Measurements from ENCODE around the gene GABBR2. TPM values are rescaled to one million over a fixed set of nuclear protein-coding genes. Genes with fewer than 3 reads are reported as not detected.

GABBR2 gene
- total and polyA plus RNA-seq, 12 donors: 0.17 to 9.0 (median 3.7) TPM

DNA sequence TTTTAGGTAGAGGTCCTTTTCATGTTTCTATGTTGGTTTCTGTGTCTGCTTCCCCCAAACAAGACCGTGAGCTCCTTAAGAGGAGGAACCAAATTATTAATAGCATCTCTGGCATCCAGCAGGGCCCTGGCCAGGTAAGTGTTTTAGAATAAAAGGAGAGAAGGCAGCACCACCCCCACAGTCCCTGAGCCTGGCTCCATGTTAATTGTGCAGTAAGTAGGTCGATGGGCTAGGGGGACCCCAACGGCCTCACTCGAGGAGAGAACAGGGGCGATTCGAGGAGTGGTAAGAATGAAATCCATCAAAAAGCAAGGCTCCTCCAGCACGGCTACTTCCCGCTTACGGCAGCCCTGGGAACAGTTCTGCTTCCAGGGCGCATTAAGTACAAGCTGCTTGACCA lies 67.0 kb downstream of the GABBR2 start:
- TF ChIP-seq, protein P1, sequence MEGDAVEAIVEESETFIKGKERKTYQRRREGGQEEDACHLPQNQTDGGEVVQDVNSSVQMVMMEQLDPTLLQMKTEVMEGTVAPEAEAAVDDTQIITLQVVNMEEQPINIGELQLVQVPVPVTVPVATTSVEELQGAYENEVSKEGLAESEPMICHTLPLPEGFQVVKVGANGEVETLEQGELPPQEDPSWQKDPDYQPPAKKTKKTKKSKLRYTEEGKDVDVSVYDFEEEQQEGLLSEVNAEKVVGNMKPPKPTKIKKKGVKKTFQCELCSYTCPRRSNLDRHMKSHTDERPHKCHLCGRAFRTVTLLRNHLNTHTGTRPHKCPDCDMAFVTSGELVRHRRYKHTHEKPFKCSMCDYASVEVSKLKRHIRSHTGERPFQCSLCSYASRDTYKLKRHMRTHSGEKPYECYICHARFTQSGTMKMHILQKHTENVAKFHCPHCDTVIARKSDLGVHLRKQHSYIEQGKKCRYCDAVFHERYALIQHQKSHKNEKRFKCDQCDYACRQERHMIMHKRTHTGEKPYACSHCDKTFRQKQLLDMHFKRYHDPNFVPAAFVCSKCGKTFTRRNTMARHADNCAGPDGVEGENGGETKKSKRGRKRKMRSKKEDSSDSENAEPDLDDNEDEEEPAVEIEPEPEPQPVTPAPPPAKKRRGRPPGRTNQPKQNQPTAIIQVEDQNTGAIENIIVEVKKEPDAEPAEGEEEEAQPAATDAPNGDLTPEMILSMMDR (IDR thresholded peaks at IDR 0.05): no peak
- no peak for TF ChIP-seq POLR2A (IDR thresholded peaks at IDR 0.05)
- Histone ChIP-seq H3K4me3 (no peak overlapping the region), H3K27me3 (no peaks in the 10 kb centered on the region), H3K4me1 (replicated peaks in 1 of 2) (no peaks in the 10 kb centered on the region), H3K27ac (no peak overlapping the region), H3K9me3 (replicated peaks in 1 of 3) (no peaks in the 10 kb centered on the region), H3K36me3 (replicated peaks in 1 of 2) (no peaks in the 10 kb centered on the region)
- intact Hi-C loops (cut with DNase I): no loop called here
- WGBS, 4 donors: 76 to 80% (median 78%) methylated on average over 10 of the region's 10 CpGs
- DNase-seq: no peak

GRCh38 chr9:98640394-98640793 lies 68.3 kb downstream of the GABBR2 start:
- no peaks in the 10 kb centered on the region for H3K4me1 ChIP-seq (replicated peaks in 1 of 2)
- no peak for DNase-seq
- H3K9me3 ChIP-seq (replicated peaks in 1 of 3): no peaks in the 10 kb centered on the region
- TF ChIP-seq, protein P1 (IDR thresholded peaks at IDR 0.05): no peak
- no peak for TF ChIP-seq POLR2A (IDR thresholded peaks at IDR 0.05)
- no peaks in the 10 kb centered on the region for H3K36me3 ChIP-seq (replicated peaks in 1 of 2)
- 88 to 100% (median 93%) methylated on average over 3 of the region's 3 CpGs for WGBS, 4 donors
- H3K27ac ChIP-seq: no peak overlapping the region
- H3K4me3 ChIP-seq: no peak overlapping the region
- intact Hi-C loops (cut with DNase I): no loop called here
- H3K27me3 ChIP-seq: no peaks in the 10 kb centered on the region

- DNase-seq: no peak
- Histone ChIP-seq H3K4me1 (replicated peaks in 1 of 2) (no peaks in the 10 kb centered on the region), H3K27me3 (no peaks in the 10 kb centered on the region), H3K27ac (no peak overlapping the region), H3K9me3 (replicated peaks in 1 of 3) (no peaks in the 10 kb centered on the region), H3K36me3 (replicated peaks in 1 of 2) (no peaks in the 10 kb centered on the region), H3K4me3 (no peak overlapping the region)
- TF ChIP-seq, protein P1 (IDR thresholded peaks at IDR 0.05): no peak
- intact Hi-C loops (cut with DNase I): no loop called here
- WGBS, 4 donors: 79 to 100% (median 96%) methylated on average over 1 of the region's 1 CpG
These were observed 69.6 kb downstream of the GABBR2 start for GRCh38 chr9:98639133-98639532.

DNA sequence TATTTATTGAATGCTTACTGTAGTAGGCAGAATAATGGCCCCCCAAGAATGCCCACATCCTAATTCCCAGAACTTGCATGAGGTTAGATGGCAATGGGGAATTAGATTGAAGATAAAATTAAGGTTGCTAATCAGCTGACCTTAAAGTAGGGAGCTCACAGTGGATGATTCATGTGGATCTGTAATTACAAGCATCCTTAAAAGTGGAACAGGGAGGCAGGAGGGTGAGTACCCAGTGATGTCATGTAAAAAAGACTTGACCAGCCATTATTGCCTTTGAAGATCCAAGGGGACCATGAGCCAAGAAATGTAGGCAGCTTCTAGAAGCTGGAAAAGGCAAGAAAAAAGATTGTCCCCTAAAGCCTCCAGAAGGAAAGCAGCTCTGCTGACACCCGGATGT lies 71.4 kb downstream of the GABBR2 start:
- H3K4me1 ChIP-seq (replicated peaks in 1 of 2): no peaks in the 10 kb centered on the region
- H3K9me3 ChIP-seq (replicated peaks in 1 of 3): no peaks in the 10 kb centered on the region
- TF ChIP-seq, protein P1 (IDR thresholded peaks at IDR 0.05): no peak
- TF ChIP-seq POLR2A (IDR thresholded peaks at IDR 0.05): no peak
- H3K4me3 ChIP-seq: no peak overlapping the region
- intact Hi-C loops (cut with DNase I): no loop called here
- H3K27ac ChIP-seq: no peak overlapping the region
- no peaks in the 10 kb centered on the region for H3K36me3 ChIP-seq (replicated peaks in 1 of 2)
- H3K27me3 ChIP-seq: no peaks in the 10 kb centered on the region
- DNase-seq: no peak
- WGBS, 4 donors: 0 to 100% (median 68%) methylated on average over 1 of the region's 1 CpG

Data from adrenal gland (tissue), 12 donors.